GM19372 (cell line): Measurements from ENCODE around the gene TYW1.
"Not testable (repeated sequence)": the region's sequence is repeated elsewhere in the genome, so short reads cannot be mapped to it uniquely, and the experiment has no call there.

Experiments
- ATAC-seq: cut with Tn5 transposase; IDR thresholded peaks from one replicate; pipeline ENCODE4 v1.9.1; 2021; ENCODE audit warnings: mild to moderate bottlenecking, low read depth, moderate library complexity; ENCODE audit not compliant: unreplicated experiment

TYW1 gene

DNA sequence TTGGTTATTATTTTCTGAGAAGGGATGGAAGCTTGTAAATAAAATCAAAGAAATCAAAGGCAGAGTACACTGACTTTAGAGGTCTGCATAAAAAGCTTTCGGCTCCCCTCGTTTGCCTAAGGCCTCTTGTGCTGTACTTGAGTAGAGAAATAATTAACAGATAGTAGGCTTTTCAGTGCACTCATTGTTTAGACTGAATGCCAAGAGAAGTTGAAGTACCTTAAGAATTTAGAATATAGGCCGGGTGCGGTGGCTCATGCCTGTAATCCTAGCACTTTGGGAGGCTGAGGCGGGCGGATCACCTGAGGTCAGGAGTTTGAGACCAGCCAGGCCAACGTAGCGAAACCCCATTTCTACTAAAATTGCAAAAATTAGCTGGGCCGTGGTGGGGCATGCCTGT lies 232.4 kb downstream of the TYW1 start:
- not testable (repeated sequence) for ATAC-seq

DNA sequence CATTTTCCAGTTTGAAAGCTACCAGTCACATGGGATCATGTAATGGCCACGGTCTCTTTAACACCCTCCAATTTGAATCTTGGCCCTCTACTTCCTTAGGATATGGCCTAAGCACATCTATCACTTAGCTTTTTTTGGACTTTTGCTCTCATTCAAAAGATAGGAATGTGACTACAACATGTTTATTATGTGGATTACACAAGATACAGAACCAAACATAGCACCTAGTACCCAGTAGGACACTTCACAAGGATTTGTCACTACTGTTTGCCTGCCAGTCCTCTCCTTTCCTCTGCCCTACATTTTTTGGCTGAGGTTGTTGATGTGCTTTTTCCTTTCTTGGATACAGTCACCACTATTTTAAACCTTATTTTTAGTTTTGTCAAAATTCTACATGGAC lies 233.4 kb downstream of the TYW1 start:
- ATAC-seq, result not testable (repeated sequence)

DNA sequence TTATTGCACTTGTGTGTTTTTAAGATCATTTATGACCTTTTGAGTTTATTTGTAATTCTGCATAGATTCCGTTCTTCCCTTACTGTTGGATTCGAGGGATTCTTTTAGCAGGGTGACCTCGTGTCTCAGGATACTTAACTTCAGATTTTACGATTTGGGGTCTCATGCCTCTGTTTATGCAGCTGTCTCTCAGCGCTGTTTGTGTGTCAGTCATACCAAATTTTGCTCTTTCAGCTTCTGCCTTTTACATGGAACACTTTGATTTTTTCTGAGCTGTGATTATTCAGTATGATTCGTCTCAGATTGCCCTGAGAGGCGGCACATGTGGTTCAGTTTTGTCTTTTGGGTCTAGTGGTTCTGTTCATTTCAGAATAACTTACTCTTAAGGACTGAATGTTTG lies 236.9 kb downstream of the TYW1 start:
- not testable (repeated sequence) for ATAC-seq

DNA sequence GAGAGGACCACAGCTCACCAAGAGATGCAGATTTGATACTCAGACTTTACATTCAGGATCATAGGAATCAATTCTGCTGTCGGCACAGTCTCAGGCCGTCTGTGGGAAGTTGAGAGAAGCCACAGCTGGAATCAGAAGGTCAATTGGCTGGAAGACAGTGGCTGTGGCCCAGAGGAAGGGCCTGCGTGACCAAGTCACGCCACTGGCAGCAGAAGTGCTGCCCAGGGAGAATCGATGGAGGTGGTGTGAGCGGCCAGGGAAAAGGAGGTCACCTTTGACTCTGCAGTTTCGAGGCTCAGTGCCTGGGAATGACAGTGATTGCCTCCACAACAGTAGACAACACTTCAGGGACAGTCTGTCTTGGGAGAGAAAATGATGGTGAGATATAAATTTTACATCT lies 239.6 kb downstream of the TYW1 start:
- not testable (repeated sequence) for ATAC-seq

DNA sequence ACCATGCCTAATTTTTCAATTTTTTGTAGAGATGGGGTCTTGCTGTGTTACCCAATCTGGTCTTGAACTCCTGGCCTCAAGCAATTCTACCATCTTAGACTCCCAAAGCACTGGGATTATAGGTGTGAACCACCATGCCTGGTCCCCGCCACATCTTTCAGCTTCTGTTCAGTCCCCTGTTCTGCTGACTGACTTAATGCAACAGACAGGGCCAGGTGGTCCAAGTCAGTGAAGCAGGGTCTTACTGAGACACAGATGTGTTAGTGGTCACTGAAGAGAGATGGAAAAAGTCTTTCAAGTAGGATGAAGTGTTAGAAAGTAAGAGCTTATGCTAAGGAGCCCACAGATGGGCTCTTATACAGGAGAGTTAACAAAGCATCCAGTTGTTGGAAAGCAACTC lies 246.2 kb downstream of the TYW1 start:
- not testable (repeated sequence) for ATAC-seq

DNA sequence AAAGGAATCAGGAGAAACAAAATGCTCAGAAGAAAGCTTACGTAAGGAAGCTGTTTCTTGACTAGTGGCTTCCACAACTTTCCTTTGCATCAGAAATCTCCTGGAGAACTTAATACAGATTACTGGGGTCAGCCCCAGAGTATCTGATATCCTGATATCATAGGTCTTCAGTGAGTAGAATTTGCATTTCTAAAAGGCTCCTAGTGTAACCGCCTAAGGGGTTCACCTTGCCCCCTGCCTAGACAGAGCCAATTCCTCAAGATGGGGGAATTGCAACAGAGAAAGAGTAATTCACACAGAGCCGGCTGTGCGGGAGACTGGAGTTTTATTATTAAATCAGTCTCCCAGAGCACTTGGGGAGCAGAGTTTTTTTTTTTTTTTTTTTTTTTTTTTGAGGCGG lies 251.7 kb downstream of the TYW1 start:
- not testable (repeated sequence) for ATAC-seq

DNA sequence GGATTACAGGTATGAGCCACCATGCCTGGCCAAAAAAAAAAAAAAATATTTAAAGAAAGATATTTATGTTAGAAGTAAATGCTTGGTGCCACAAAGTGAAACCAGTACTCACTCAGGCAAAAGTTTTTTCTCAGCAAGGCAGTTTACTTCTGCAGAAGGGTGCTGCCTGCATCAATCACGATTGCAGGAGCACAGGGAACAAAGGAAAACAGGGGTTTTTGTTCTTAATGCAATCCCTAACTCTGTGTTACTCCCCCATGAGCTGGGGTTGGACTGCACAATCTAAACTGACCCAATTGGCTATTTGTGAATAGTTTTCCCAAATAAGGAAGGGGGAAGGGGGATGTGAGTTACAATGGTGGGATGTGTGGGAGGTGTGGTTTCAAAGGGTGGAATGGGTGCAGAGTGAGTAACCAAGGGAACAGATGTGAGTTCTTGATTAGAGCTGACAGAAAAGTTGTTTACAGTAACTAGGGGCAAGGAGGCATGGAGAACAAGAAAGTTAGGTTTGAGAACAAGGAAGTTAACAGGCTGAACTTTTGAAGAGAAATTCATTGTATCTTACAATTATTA lies 255.4 kb downstream of the TYW1 start:
- ATAC-seq, result no peak

DNA sequence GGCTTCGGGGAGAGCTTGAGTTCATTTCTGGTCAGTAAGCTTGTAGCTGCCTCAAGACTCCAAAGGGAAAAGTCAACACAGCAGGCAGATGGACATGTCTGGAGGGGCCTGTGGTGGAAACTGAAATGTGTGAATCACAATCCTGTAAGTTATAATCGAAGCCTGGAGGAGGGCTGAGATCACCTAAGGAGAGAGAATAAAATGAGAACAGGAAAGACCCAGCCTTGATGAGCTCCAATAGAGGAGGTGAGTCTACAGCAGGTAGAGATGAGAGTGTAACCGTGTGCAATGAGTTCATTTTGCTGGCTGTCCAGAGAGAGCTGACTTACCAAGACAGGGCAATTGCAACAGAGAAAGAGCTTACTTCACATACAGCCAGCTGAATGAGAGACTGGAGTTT lies 258.4 kb downstream of the TYW1 start:
- not testable (repeated sequence) for ATAC-seq

DNA sequence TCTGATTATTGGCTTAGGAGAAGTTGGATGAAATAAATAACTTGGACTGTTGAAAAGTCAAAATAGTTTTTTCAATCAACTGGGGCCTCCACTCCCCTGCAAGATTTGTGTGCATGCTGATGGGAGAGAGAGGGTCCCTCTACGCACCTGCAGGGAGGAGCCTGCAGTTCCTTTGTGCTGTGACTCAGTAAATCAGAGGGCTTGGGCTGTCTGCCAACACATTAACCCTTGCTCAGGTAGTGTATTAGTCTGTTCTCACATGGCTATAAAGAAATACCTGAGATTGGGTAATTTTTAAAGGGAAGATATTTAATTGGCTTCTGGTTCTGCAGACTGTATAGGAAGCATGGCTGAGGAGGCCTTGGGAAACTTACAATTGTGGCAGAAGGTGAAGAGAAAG lies 261.1 kb downstream of the TYW1 start:
- not testable (repeated sequence) for ATAC-seq

DNA sequence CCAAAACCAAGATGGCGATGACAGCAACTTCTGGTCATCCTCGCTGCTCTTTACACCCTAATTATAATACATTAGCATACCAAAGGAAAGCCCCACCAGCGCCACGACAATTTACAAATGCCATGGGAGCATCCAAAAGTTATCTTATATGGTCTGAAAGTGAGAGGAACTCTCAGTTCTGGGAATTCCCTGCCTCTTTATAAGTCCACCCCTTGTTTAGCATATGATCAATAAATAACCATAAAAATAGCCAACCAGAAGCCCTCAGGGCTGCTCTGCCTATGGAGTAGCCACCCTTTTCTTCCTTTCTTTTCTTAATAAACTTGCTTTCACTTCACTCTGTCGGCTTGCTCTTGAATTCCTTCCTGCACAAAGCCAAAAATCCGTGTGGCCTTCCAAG lies 262.7 kb downstream of the TYW1 start:
- ATAC-seq, result not testable (repeated sequence)

DNA sequence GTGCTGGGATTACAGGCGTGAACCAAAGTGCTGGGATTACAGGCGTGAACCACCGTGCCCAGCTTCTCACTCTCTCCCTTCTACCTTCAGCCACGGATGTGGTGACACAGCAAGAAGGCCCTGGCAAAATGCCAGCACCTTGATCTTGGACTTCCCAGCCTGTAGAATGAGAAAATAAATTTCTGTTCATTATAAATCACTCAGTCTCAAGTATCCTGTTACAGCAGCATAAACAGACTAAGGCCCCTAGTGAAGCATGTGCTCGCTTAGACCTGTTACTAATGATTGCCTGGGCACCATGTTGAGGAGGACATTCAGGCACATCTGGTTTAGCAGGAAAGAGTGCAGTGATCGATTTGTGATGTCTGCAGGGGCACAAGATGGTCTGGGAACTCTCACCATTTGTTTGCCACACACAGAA lies 263.5 kb downstream of the TYW1 start:
- not testable (repeated sequence) for ATAC-seq

DNA sequence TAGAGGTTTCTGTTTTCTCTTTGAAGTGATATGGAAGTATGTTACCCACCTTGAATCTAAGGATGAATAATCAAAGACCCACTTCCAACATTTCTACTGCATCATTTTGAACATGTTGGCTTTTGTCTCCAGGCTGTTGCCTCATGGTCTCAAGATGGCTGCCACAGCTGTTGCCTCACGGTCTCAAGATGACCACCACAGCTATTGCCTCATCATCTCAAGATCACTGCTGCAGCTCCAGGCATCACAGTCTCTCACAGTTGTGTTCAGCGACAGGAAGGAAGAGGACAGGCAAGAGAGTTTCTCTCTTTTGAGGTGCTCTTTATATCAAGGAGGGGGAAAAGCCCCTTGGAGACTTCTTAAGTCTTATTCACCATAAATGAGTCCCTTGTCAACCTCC lies 267.4 kb downstream of the TYW1 start:
- not testable (repeated sequence) for ATAC-seq

DNA sequence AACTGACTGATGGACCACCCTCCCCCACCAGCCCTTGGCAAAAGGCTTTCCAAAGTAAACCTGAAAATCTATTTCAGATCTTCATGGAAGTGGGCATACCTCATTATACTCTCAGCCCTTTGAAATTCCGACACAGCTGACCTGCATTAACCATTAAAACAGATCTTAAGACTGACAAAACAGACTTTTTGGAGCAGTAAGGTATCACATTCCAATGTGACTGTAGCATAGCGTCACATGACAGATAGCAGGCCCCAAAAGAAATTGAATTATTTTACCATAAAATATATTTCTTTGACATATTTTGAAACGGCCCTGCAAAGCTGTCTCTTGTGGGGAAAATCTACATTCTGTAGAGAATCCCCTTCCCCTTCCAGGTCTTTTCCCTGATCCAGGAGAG lies 269.4 kb downstream of the TYW1 start:
- not testable (repeated sequence) for ATAC-seq

DNA sequence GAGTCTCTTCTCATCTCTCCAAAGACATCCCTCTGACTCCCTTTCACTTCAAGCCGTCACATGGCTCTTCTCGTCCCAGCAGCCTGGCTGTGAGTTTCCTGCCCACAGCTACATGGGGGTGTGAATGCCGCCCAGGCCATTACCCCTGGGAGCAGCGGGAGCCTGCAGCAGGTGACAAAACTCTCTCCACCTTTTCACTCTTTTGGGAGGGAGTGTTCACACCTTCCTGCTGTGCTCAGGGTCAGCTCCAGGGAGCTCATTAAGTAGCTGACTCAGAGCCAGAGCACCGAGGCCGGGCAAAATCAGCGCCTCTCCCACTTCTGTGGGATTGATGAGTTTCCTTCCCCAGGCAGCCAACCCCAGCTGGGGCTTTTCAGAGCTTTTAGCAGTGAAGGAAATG lies 271.3 kb downstream of the TYW1 start:
- ATAC-seq, result no peak

DNA sequence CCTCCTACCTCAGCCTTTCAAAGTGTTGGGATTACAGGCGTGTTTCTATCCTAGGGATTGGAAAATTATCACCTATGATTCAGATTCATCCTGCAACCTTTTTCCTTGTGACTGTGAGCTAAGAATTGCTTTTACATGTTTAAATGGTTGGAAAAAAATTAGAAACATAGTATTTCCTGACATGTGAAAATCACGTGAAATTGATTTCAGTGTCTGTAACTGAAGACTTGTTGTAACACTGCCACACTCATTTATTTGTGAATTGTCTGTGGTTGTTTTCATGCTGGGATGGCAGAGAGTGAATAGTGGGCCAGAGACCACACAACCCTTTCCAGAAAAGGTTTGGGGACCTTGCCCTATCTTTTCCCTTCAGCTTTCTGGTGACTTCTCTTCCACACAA lies 273.3 kb downstream of the TYW1 start:
- ATAC-seq, result not testable (repeated sequence)
